ENCODE measurements around the gene CGREF1.

CGREF1 gene

DNA sequence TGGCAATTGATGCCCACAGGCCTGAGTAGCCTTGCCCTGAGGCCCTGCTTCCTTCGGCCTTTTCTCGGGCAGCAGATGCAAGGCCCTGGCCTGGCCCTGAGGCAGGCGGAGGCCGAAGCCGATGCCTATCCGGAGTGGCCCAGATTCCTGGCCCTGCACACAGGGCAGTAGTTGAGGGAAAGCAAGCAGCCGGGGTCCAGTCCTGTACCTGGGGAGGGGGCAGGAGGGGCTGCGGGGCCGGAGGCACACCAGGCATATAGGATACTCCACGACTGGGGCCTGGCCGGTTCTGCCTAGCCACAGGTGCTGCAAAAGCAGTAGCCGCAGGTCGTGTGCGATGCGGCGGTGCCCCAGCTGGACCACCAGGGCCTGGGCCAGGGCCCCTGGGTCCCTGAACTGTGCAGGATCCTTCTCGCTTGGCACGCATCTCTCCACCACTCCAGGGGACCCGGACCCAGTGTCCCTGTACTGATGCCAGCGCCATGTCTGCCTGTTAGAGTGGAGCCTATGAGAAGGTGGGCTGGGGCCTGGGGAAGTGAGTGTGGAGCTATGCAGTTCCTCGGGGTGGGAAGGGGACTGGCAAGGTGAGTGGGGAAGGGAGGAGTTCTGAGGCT, 18.5 kb upstream of the CGREF1 start:
- TF ChIP-seq EZH2phosphoT487 (IDR thresholded peaks at IDR 0.05; ENCODE audit: borderline replicate concordance, low read length) (no peak), CTCF (IDR thresholded peaks at IDR 0.05; ENCODE audit: low read depth, low read length, poor library complexity, severe bottlenecking) (no peak)
- Histone ChIP-seq H3K4me1 (ENCODE audit: control insufficient read depth, low read length) (peaks cover 17% of the 10 kb centered on the region), H3K4me2 (ENCODE audit: low read length) (no peak overlapping the region), H3K27ac (ENCODE audit: low read depth, low read length) (no peak overlapping the region), H3K9me2 (replicated peaks; ENCODE audit: control insufficient read depth, low read length) (no peaks in the 10 kb centered on the region), H3K36me3 (ENCODE audit: control insufficient read depth, low read length) (peaks cover 15% of the 10 kb centered on the region), H4K20me1 (ENCODE audit: control insufficient read depth, insufficient read depth, low read depth, low read length) (no peaks in the 10 kb centered on the region; the same call in 1 of the 2 replicates), H3K9me3 (ENCODE audit: control insufficient read depth, insufficient read depth, low read length) (no peaks in the 10 kb centered on the region), H3K79me2 (ENCODE audit: control insufficient read depth, low read length) (peaks cover 20% of the 10 kb centered on the region), H3K27me3 (ENCODE audit: control insufficient read depth, low read length) (no peaks in the 10 kb centered on the region), H3K4me3 (ENCODE audit: low read length) (no peak overlapping the region), H3F3A (ENCODE audit: control insufficient read depth, insufficient read depth) (no peaks in the 10 kb centered on the region)

DNA sequence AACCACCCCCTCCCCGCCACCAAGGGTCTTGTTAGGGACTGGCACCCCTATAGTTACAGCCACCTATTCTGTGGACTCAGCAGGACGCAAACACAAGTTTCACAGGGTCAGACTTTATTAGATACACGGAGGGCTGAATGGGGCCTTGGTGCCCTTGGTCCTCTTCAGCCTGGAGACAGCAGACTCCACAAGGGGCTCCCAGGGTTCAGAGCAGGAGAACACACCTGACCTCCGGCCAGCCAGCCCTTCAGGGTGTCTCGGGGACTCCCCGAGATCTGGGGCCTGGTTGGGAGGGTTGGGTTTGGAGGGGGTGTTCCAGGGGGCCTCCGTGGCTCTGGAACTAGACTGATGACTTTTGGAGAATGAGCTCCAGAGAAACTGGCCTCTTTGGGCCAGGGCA, 17.8 kb upstream of the CGREF1 start:
- no peak overlapping the region for H3K27ac ChIP-seq (ENCODE audit: low read depth, low read length)
- TF ChIP-seq CTCF (IDR thresholded peaks at IDR 0.05; ENCODE audit: low read depth, low read length, poor library complexity, severe bottlenecking) (no peak), EZH2phosphoT487 (IDR thresholded peaks at IDR 0.05; ENCODE audit: borderline replicate concordance, low read length) (no peak)

DNA sequence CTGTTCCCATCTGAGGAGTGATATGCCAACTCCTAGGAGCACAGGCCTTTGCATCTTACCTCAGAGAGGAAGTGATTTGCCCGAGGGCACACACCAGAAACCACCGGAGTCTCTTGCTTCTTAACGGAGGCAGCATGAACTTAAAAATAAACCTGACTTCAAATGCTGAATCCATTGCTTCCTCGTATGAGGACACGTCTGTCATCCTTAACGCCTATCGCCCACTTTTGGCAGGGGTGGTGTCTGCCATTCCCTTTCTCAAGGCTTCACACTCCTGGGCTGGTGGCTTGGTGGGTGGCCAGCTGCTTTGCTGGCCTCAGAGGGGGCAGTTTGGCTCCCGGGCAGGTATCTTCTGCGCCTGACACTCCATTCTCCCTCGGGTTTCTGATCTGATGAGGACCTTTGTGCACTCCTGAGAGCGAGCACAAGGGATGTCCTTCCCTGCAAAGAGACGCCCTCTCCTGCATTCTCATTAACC, 16.6 kb upstream of the CGREF1 start:
- H3K4me2 ChIP-seq (ENCODE audit: low read length), result peak overlapping the region; percentile 75; the same call in 1 of the 2 replicates
- H3K4me3 ChIP-seq (ENCODE audit: low read length), result no peak overlapping the region
- peaks cover 17% of the 10 kb centered on the region for H3K4me1 ChIP-seq (ENCODE audit: control insufficient read depth, low read length)
- no peak for TF ChIP-seq CTCF (IDR thresholded peaks at IDR 0.05; ENCODE audit: low read depth, low read length, poor library complexity, severe bottlenecking)
- no peak for TF ChIP-seq EZH2phosphoT487 (IDR thresholded peaks at IDR 0.05; ENCODE audit: borderline replicate concordance, low read length)
- no peaks in the 10 kb centered on the region for H3K9me3 ChIP-seq (ENCODE audit: control insufficient read depth, insufficient read depth, low read length)
- H3K27ac ChIP-seq (ENCODE audit: low read depth, low read length), result no peak overlapping the region
- no peaks in the 10 kb centered on the region for H3K9me2 ChIP-seq (replicated peaks; ENCODE audit: control insufficient read depth, low read length)
- H3F3A ChIP-seq (ENCODE audit: control insufficient read depth, insufficient read depth), result no peaks in the 10 kb centered on the region
- peaks cover 34% of the 10 kb centered on the region for H3K36me3 ChIP-seq (ENCODE audit: control insufficient read depth, low read length)
- H4K20me1 ChIP-seq (ENCODE audit: control insufficient read depth, insufficient read depth, low read depth, low read length), result no peaks in the 10 kb centered on the region; the same call in 1 of the 2 replicates
- peaks cover 22% of the 10 kb centered on the region for H3K79me2 ChIP-seq (ENCODE audit: control insufficient read depth, low read length)
- H3K27me3 ChIP-seq (ENCODE audit: control insufficient read depth, low read length), result no peaks in the 10 kb centered on the region

More for the DNA sequence above, 17.8 kb upstream of the CGREF1 start:
- no peaks in the 10 kb centered on the region; the same call in 1 of the 2 replicates for H4K20me1 ChIP-seq (ENCODE audit: control insufficient read depth, insufficient read depth, low read depth, low read length)
- H3K4me1 ChIP-seq (ENCODE audit: control insufficient read depth, low read length), result peaks cover 17% of the 10 kb centered on the region
- H3K9me3 ChIP-seq (ENCODE audit: control insufficient read depth, insufficient read depth, low read length), result no peaks in the 10 kb centered on the region
- no peaks in the 10 kb centered on the region for H3K27me3 ChIP-seq (ENCODE audit: control insufficient read depth, low read length)
- H3K4me2 ChIP-seq (ENCODE audit: low read length), result no peak overlapping the region
- no peaks in the 10 kb centered on the region for H3F3A ChIP-seq (ENCODE audit: control insufficient read depth, insufficient read depth)
- peaks cover 22% of the 10 kb centered on the region for H3K36me3 ChIP-seq (ENCODE audit: control insufficient read depth, low read length)
- no peaks in the 10 kb centered on the region for H3K9me2 ChIP-seq (replicated peaks; ENCODE audit: control insufficient read depth, low read length)
- no peak overlapping the region for H3K4me3 ChIP-seq (ENCODE audit: low read length)
- H3K79me2 ChIP-seq (ENCODE audit: control insufficient read depth, low read length), result peaks cover 22% of the 10 kb centered on the region
